LNCAP (cell line): ENCODE results near the gene KLHL22.

Source experiments
- TF ChIP-seq, protein P1 (sequence below): fragments of 450-650 bp; IDR thresholded peaks from 2 replicates; pipeline ENCODE4 v1.5.1; 2017; ENCODE audit warnings: mild to moderate bottlenecking

KLHL22 gene

GRCh38 chr22:20437613-20438426, 57.8 kb downstream of the KLHL22 start, which contains the start of gene SCARF2:
Gene SCARF2, minus strand, starts transcription at chr22:20437825. Its CDS starts 71 bp downstream, at chr22:20437754.
- TF ChIP-seq, protein P1, sequence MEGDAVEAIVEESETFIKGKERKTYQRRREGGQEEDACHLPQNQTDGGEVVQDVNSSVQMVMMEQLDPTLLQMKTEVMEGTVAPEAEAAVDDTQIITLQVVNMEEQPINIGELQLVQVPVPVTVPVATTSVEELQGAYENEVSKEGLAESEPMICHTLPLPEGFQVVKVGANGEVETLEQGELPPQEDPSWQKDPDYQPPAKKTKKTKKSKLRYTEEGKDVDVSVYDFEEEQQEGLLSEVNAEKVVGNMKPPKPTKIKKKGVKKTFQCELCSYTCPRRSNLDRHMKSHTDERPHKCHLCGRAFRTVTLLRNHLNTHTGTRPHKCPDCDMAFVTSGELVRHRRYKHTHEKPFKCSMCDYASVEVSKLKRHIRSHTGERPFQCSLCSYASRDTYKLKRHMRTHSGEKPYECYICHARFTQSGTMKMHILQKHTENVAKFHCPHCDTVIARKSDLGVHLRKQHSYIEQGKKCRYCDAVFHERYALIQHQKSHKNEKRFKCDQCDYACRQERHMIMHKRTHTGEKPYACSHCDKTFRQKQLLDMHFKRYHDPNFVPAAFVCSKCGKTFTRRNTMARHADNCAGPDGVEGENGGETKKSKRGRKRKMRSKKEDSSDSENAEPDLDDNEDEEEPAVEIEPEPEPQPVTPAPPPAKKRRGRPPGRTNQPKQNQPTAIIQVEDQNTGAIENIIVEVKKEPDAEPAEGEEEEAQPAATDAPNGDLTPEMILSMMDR: no peak

- TF ChIP-seq, protein P1: no peak
Observed at GRCh38 chr22:20436768-20437612, 58.6 kb downstream of the KLHL22 start.

- TF ChIP-seq, protein P1: no peak
Observed at GRCh38 chr22:20436307-20436767, 59.3 kb downstream of the KLHL22 start.

GRCh38 chr22:20435436-20436306, 59.9 kb downstream of the KLHL22 start:
- TF ChIP-seq, protein P1: no peak

- TF ChIP-seq, protein P1: no peak
Observed at GRCh38 chr22:20434773-20435172, 60.8 kb downstream of the KLHL22 start.

DNA sequence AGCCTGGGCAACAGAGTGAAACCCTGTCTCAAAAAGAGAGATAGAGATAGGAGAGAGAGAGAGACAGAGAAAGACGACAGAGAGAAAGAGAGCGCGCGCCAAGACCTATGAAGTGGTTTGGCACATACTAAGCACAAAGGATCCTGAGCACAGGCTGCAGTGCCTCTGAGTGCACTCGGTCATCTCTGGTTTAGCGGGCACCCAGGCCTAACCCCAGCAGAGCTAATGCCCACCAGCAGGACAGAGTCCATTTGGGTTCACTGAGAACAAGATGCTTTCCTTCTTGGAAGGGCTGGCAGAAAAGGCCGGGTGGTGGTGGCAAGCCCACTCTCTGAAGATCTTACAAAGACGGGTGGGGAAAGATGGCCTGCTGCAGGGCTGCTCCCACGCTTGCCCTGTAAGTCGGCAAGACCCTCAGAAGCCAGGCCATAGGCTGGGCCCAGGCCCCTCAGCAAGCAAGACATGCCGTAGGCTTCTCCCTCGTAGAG, 61.3 kb downstream of the KLHL22 start:
- TF ChIP-seq, protein P1: no peak
